ENCODE measurements around the gene ENTHD1. TPM values are rescaled to one million over a fixed set of nuclear protein-coding genes. Genes with fewer than 3 reads are reported as not detected.

The ENTHD1 gene
- total RNA-seq, 2 donors from 2014 or later = not detected

DNA sequence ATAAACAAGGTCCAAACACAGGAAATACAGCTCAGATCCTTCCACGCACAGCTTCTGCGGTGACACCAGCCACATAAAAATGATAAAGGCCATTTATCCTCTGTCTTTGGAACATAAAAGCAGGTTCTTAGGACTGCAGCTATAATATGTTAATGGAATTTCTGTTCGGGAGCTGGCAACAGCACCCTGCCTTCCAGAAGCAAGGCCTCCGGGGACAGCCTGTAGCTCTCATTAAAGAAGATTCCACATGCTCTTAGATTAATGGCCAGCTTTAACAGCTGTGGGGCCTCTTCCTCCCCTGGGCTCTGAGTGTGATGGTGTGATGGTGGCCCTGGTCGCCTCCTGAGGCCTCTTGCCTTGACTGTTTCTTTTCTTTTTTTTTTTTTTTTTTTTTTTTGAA, 185.7 kb downstream of the ENTHD1 start:
- Histone ChIP-seq H3K9ac (ENCODE audit: extremely low read depth, low read length, poor library complexity, severe bottlenecking) (no peak overlapping the region), H3K4me1 (ENCODE audit: control insufficient read depth, insufficient read depth, low read length) (no peaks in the 10 kb centered on the region), H3K9me3 (ENCODE audit: control insufficient read depth, low read length) (no peaks in the 10 kb centered on the region), H3K4me3 (ENCODE audit: low read length) (no peak overlapping the region), H3K27me3 (ENCODE audit: control insufficient read depth, insufficient read depth, low read length, poor library complexity, severe bottlenecking) (peaks cover 17% of the 10 kb centered on the region), H3K36me3 (ENCODE audit: control insufficient read depth, insufficient read depth, low read length) (no peaks in the 10 kb centered on the region), H3K27ac (ENCODE audit: low read depth, low read length) (no peak overlapping the region)
- peaks cover 11% of the 10 kb centered on the region for H3K4me1 Mint-ChIP-seq
- no peaks in the 10 kb centered on the region for H3K9me3 Mint-ChIP-seq
- H3K4me3 Mint-ChIP-seq = no peak overlapping the region
- DNase-seq = no peak
- H3K36me3 Mint-ChIP-seq (ENCODE audit: low read depth) = no peaks in the 10 kb centered on the region
- TF ChIP-seq, protein P1, sequence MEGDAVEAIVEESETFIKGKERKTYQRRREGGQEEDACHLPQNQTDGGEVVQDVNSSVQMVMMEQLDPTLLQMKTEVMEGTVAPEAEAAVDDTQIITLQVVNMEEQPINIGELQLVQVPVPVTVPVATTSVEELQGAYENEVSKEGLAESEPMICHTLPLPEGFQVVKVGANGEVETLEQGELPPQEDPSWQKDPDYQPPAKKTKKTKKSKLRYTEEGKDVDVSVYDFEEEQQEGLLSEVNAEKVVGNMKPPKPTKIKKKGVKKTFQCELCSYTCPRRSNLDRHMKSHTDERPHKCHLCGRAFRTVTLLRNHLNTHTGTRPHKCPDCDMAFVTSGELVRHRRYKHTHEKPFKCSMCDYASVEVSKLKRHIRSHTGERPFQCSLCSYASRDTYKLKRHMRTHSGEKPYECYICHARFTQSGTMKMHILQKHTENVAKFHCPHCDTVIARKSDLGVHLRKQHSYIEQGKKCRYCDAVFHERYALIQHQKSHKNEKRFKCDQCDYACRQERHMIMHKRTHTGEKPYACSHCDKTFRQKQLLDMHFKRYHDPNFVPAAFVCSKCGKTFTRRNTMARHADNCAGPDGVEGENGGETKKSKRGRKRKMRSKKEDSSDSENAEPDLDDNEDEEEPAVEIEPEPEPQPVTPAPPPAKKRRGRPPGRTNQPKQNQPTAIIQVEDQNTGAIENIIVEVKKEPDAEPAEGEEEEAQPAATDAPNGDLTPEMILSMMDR (conservative IDR thresholded peaks at IDR 0.05) = no peak
- H3K27me3 Mint-ChIP-seq (ENCODE audit: insufficient read depth) = peaks cover 9% of the 10 kb centered on the region
- no peak overlapping the region for H3K27ac Mint-ChIP-seq
- WGBS, 2 experiments (ENCODE audit: insufficient coverage in 1 of 2, insufficient read length in 1 of 2) = 93% methylated on average over 2 to 4 of the region's 5 CpGs

- Histone ChIP-seq H3K27ac (ENCODE audit: low read depth, low read length) (no peak overlapping the region), H3K9me3 (ENCODE audit: control insufficient read depth, low read length) (no peaks in the 10 kb centered on the region), H3K27me3 (ENCODE audit: control insufficient read depth, insufficient read depth, low read length, poor library complexity, severe bottlenecking) (peaks cover 17% of the 10 kb centered on the region), H3K4me1 (ENCODE audit: control insufficient read depth, insufficient read depth, low read length) (no peaks in the 10 kb centered on the region), H3K36me3 (ENCODE audit: control insufficient read depth, insufficient read depth, low read length) (no peaks in the 10 kb centered on the region), H3K9ac (ENCODE audit: extremely low read depth, low read length, poor library complexity, severe bottlenecking) (no peak overlapping the region), H3K4me3 (ENCODE audit: low read length) (no peak overlapping the region)
- H3K27me3 Mint-ChIP-seq (ENCODE audit: insufficient read depth) = peaks cover 9% of the 10 kb centered on the region
- H3K4me3 Mint-ChIP-seq = no peak overlapping the region
- 80 to 84% methylated on average over 4 to 5 of the region's 5 CpGs for WGBS, 2 experiments (ENCODE audit: insufficient coverage in 1 of 2, insufficient read length in 1 of 2)
- H3K4me1 Mint-ChIP-seq = peaks cover 10% of the 10 kb centered on the region
- H3K36me3 Mint-ChIP-seq (ENCODE audit: low read depth) = no peaks in the 10 kb centered on the region
- TF ChIP-seq, protein P1 (conservative IDR thresholded peaks at IDR 0.05) = no peak
- no peak for DNase-seq
- no peak overlapping the region for H3K27ac Mint-ChIP-seq
- no peaks in the 10 kb centered on the region for H3K9me3 Mint-ChIP-seq
Measured at GRCh38 chr22:39707351-39707750, 186.2 kb downstream of the ENTHD1 start.

DNA sequence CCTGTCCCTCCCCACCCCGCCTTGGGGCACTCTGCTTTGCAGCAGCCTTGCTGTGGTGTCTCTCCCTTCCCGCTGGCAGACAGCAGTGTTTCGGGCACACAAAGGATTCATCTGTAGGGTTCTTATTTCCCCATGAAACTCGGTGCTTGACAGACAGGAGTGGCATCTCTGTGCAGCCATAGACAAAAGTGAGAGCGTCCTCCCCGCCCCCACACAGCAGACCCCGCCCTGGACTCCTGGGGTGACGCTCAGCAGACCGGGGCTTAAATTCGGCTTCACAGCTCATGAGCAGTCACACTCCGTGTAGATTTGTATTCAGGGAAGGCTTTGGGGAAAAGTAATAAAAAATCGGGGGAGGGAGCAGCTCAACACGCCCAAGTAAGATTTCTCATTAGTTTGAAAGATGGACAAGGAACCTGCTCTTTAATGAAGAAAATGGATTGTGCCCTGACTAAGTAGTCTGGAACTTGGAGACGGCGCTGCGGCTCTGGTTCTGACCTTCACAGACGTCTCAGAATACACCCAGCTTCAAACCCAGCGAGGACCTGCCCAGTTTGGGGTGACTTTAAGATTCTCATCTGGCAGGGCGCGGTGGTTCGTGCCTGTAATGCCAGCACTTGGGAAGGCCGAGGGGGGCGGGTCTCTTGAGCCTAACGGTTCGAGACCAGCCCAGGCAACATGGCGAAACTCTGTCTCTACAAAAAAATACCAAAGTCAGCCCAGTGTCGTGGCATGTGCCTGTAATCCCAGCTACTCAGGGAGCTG, 187.0 kb downstream of the ENTHD1 start:
- WGBS, 2 experiments (ENCODE audit: insufficient coverage in 1 of 2, insufficient read length in 1 of 2) = 72 to 84% methylated on average over 24 to 27 of the region's 27 CpGs
- Histone ChIP-seq H3K36me3 (ENCODE audit: control insufficient read depth, insufficient read depth, low read length) (no peaks in the 10 kb centered on the region), H3K9ac (ENCODE audit: extremely low read depth, low read length, poor library complexity, severe bottlenecking) (no peak overlapping the region), H3K27me3 (ENCODE audit: control insufficient read depth, insufficient read depth, low read length, poor library complexity, severe bottlenecking) (peaks cover 17% of the 10 kb centered on the region), H3K4me1 (ENCODE audit: control insufficient read depth, insufficient read depth, low read length) (no peaks in the 10 kb centered on the region), H3K27ac (ENCODE audit: low read depth, low read length) (peak overlapping the region; percentile 70), H3K4me3 (ENCODE audit: low read length) (no peak overlapping the region), H3K9me3 (ENCODE audit: control insufficient read depth, low read length) (no peaks in the 10 kb centered on the region)
- no peak overlapping the region for H3K4me3 Mint-ChIP-seq
- peaks cover 8% of the 10 kb centered on the region for H3K27me3 Mint-ChIP-seq (ENCODE audit: insufficient read depth)
- H3K27ac Mint-ChIP-seq = no peak overlapping the region
- DNase-seq = no peak
- peaks cover 13% of the 10 kb centered on the region for H3K4me1 Mint-ChIP-seq
- H3K9me3 Mint-ChIP-seq = no peaks in the 10 kb centered on the region
- no peaks in the 10 kb centered on the region for H3K36me3 Mint-ChIP-seq (ENCODE audit: low read depth)
- TF ChIP-seq, protein P1 (conservative IDR thresholded peaks at IDR 0.05) = no peak
